ENCODE results near the gene CSF3R.

DNA sequence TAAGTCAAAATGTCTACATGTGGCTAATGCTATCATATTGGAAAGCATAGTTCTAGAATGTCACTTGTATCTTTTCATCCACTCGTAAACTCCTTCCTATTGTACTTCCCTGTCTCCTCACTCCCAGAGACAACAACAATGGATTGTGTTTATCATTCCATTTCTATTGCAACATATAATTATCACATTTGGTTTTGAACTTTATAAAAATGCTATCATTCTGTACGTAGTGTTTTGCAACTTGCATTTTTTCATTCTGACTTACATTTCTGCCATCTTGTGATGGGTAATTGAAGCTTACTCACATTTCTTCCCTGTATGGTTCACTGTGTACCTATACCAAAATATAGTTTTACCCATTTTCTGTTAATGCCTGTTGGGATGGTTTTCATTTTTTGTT is 14.5 kb upstream of the CSF3R start:
- TF ChIP-seq, protein P1, sequence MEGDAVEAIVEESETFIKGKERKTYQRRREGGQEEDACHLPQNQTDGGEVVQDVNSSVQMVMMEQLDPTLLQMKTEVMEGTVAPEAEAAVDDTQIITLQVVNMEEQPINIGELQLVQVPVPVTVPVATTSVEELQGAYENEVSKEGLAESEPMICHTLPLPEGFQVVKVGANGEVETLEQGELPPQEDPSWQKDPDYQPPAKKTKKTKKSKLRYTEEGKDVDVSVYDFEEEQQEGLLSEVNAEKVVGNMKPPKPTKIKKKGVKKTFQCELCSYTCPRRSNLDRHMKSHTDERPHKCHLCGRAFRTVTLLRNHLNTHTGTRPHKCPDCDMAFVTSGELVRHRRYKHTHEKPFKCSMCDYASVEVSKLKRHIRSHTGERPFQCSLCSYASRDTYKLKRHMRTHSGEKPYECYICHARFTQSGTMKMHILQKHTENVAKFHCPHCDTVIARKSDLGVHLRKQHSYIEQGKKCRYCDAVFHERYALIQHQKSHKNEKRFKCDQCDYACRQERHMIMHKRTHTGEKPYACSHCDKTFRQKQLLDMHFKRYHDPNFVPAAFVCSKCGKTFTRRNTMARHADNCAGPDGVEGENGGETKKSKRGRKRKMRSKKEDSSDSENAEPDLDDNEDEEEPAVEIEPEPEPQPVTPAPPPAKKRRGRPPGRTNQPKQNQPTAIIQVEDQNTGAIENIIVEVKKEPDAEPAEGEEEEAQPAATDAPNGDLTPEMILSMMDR (IDR thresholded peaks at IDR 0.05) = no peak
- TF ChIP-seq POLR2A (IDR thresholded peaks at IDR 0.05) = no peak
